Measurements from ENCODE around the gene PGBD5.

DNA sequence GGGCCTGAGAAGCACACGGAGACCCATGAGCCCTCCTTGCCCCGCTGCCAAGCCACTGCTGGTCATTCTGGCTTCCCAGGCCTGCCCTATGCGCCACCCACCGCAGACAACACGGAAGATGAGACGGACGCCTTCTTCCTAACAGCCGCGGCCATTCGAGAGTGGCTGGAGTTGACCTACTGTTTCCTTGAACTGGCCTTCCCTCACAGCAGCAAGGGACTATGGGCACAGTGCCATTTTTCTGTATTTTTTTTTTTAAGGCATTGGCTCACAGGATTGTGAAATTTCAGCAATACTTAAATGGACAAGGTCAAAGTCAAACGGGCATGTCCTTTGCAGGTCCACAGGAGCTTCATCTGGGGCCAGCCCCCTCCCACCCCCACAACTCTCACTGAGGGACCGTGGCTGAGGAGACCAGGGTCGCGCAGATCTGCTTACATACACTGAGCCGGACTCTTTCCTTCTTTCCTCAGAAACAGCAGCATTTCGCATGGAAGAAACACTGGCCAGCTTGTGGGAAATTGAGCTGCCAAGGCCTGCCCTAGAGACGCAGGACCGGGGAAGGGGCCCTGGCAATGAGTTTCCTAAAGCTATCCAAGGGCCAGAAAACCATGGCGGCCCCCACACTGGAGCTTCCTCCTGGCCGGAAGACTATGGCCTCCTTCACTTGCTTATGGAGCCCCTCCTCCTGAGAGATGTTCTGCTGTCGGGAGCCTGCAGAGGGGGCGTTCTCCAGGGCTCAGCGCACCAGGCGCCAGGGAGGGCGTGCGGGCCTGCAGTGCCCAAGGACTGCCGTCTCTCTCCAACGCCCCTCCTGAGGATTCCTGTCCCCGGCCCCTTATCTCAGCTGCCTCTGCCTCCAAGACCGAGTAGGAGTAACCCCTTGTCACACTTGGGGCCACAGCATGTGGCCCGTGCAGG, 98.9 kb downstream of the PGBD5 start:
- TF ChIP-seq TCF4 (CRISPR knock-in tag; IDR thresholded peaks at IDR 0.05; ENCODE audit: borderline replicate concordance) = no peak
- no peak for TF ChIP-seq ZC3H10 (CRISPR knock-in tag; IDR thresholded peaks at IDR 0.05)

Measured in SK-N-SH treated with all-trans-retinoic acid at 6 μM for 48 hours (cell line).